ENCODE data around the gene AGMO.

DNA sequence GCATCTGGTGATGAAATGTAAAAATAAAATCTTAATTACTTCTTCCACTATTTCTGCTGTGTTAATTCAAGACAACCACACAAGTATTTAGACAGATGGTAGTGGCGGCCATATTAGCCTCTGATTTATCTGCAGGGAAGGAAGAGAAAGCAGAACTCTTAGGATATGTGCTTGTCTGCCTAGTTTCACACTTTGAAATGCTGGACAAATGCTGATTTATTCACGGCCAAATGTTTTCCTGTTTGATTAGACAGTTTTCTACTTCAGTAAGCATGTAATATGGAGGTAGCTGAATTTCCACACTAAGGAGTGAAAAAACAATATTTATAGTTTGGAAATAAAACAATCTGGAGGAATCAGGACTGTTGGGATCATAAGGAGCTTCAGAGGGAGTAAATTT lies 158.1 kb downstream of the AGMO start:
- TF ChIP-seq, protein P1, sequence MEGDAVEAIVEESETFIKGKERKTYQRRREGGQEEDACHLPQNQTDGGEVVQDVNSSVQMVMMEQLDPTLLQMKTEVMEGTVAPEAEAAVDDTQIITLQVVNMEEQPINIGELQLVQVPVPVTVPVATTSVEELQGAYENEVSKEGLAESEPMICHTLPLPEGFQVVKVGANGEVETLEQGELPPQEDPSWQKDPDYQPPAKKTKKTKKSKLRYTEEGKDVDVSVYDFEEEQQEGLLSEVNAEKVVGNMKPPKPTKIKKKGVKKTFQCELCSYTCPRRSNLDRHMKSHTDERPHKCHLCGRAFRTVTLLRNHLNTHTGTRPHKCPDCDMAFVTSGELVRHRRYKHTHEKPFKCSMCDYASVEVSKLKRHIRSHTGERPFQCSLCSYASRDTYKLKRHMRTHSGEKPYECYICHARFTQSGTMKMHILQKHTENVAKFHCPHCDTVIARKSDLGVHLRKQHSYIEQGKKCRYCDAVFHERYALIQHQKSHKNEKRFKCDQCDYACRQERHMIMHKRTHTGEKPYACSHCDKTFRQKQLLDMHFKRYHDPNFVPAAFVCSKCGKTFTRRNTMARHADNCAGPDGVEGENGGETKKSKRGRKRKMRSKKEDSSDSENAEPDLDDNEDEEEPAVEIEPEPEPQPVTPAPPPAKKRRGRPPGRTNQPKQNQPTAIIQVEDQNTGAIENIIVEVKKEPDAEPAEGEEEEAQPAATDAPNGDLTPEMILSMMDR (conservative IDR thresholded peaks at IDR 0.05) = no peak
- no peak for TF ChIP-seq ZFX (IDR thresholded peaks at IDR 0.05)
